K562 treated with DMSO at 1 percent for 48 hours (cell line): Measurements from ENCODE around the gene CX3CL1. TPM values are rescaled to one million over a fixed set of nuclear protein-coding genes. Genes with fewer than 3 reads are reported as not detected.

Experiments
- total RNA-seq: library from RNA; unstranded; fragments of 300-600 nt; gene quantifications from 2 replicates; pipeline ENCODE4 v1.2.3, GENCODE V29; 2022; ENCODE audit warnings: low replicate concordance; ENCODE audit errors: extremely low read depth

The CX3CL1 gene
- total RNA-seq, result not detected in 2 replicates

GRCh38 chr16:57372372-57373116, at the start of gene CX3CL1:
Gene CX3CL1 (plus strand): TSS chr16:57372490. CDS start chr16:57372569, 79 bp downstream.

DNA sequence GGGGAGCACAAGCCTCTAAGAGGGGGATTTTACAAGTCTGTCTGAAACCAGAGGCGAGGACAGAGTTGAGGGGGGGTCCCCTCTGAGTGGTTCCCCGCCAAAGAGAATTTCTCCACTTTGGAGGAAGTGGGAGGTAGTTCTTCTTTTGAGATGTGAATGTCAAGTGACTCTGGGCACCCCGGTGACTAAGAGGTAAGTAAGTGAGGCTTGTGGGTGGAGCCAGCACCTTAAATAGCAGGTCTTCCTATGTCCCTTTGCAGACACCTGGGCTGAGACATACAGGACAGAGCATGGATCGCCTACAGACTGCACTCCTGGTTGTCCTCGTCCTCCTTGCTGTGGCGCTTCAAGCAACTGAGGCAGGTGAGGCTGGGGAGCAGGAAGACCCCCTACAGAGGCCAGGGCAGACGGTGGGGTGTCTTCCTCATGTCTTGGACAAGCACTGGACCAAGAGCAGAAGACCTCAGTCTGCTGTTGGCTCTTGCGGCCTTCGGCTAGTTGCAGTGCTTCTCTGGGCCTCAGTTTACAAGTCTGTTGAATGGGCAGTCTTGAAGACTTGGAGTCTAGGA, 13.7 kb upstream of the CX3CL1 start, which contains the start of gene CCL22:
CCL22 (plus strand) TSS at position 257 of the 569 bp plus-strand sequence; CDS start at position 291, 34 bp downstream.

GRCh38 chr16:57403965-57404817, 31.9 kb downstream of the CX3CL1 start, which contains the start of gene CCL17:
Gene CCL17 (plus strand): TSS chr16:57404767. CDS start chr16:57413933, 9,166 bp downstream.

Other genes with a start within 250 kb of the CX3CL1 start
- gene PSME3IP1, start 186.5 kb upstream of the CX3CL1 start, total RNA-seq, result not detected in 2 replicates
- gene RSPRY1, start 186.2 kb upstream of the CX3CL1 start, total RNA-seq, result not detected in 2 replicates
- not detected in 2 replicates for gene ARL2BP, start 127.2 kb upstream of the CX3CL1 start, total RNA-seq
- not detected in 2 replicates for gene PLLP, start 87.8 kb upstream of the CX3CL1 start, total RNA-seq
- gene CCL22, start 13.7 kb upstream of the CX3CL1 start, total RNA-seq, result not detected in 2 replicates
- not detected in 2 replicates for gene CCL17, start 32.3 kb downstream of the CX3CL1 start, total RNA-seq
- gene CIAPIN1, start 74.9 kb downstream of the CX3CL1 start, total RNA-seq, result not detected in 2 replicates
- gene COQ9, start 75.0 kb downstream of the CX3CL1 start, total RNA-seq, result not detected in 2 replicates
- not detected in 2 replicates for gene POLR2C, start 90.2 kb downstream of the CX3CL1 start, total RNA-seq
- not detected in 2 replicates for gene DOK4, start 114.0 kb downstream of the CX3CL1 start, total RNA-seq
- not detected in 2 replicates for gene CCDC102A, start 164.1 kb downstream of the CX3CL1 start, total RNA-seq
- gene ADGRG5, start 170.2 kb downstream of the CX3CL1 start, total RNA-seq, result not detected in 2 replicates